WTC11 (cell line): ENCODE measurements around the gene KCNG2. TPM values are rescaled to one million over a fixed set of nuclear protein-coding genes. Genes with fewer than 3 reads are reported as not detected.

Source experiments
- ATAC-seq: fragments of 200-7000 bp; cut with Tn5 transposase; 2 replicates; pipeline ENCODE4 v1.10.0; 2021; ENCODE audit warnings: mild to moderate bottlenecking, moderate library complexity
- CTCF ChIA-PET: fragments of 300-600 bp; sonication (Branson Sonifier 250); formaldehyde crosslinking; loops from one replicate; lab custom pipeline; 2021; ENCODE audit warnings: antibody characterized with exemption; lab: Charles Lee
- POLR2A ChIA-PET: fragments of 350-600 bp; sonication (Branson Sonifier 250); formaldehyde crosslinking; loops from one replicate; lab custom pipeline; 2021; ENCODE audit warnings: antibody characterized with exemption; lab: Charles Lee
- DNase-seq: peaks from one replicate; pipeline ENCODE4 v3.0.0; 2021; ENCODE audit warnings: low spot score
- H3K27ac Mint-ChIP-seq: 2 replicates; pipeline ENCODE4 v1.8.0; 2021; ENCODE audit warnings: mixed read lengths
- H3K27me3 Mint-ChIP-seq: 2 replicates; pipeline ENCODE4 v1.8.0; 2021; ENCODE audit warnings: low read depth, mild to moderate bottlenecking, moderate library complexity, mixed read lengths
- H3K36me3 Mint-ChIP-seq: 2 replicates; pipeline ENCODE4 v1.8.0; 2021; ENCODE audit warnings: mixed read lengths
- H3K4me1 Mint-ChIP-seq: 2 replicates; pipeline ENCODE4 v1.8.0; 2022; ENCODE audit warnings: mixed read lengths
- H3K4me3 Mint-ChIP-seq: 2 replicates; pipeline ENCODE4 v1.8.0; 2021; ENCODE audit warnings: mild to moderate bottlenecking, moderate library complexity, mixed read lengths
- H3K9me3 Mint-ChIP-seq: 2 replicates; pipeline ENCODE4 v1.8.0; 2021; ENCODE audit warnings: mixed read lengths
- ATF2 ChIP-seq: sonication (generic); formaldehyde crosslinking; IDR thresholded peaks from 2 replicates; pipeline ENCODE4 v1.8.1; 2022; ENCODE audit warnings: low read depth, missing genetic modification reagents, borderline replicate concordance
- FOXP1 ChIP-seq: sonication (generic); formaldehyde crosslinking; IDR thresholded peaks from 2 replicates; pipeline ENCODE4 v1.8.0; 2022; ENCODE audit warnings: missing genetic modification reagents, mild to moderate bottlenecking, moderate library complexity, borderline replicate concordance
- HMGA2 ChIP-seq: fragments of 250-450 bp; sonication (Bioruptor Pico); IDR thresholded peaks from 2 replicates; pipeline ENCODE4 v1.4.0; 2021; ENCODE audit warnings: mild to moderate bottlenecking, moderate library complexity
- MAX ChIP-seq: sonication (generic); formaldehyde crosslinking; IDR thresholded peaks from 2 replicates; pipeline ENCODE4 v1.8.0; 2022; ENCODE audit warnings: mild to moderate bottlenecking, missing genetic modification reagents
- TEAD1 ChIP-seq: sonication (generic); formaldehyde crosslinking; IDR thresholded peaks from 2 replicates; pipeline ENCODE4 v1.8.0; 2022; ENCODE audit warnings: mild to moderate bottlenecking, missing genetic modification reagents
- ZNF121 ChIP-seq: sonication (generic); formaldehyde crosslinking; IDR thresholded peaks from 2 replicates; pipeline ENCODE4 v1.8.0; 2023; ENCODE audit warnings: missing genetic modification reagents
- ZNF219 ChIP-seq: sonication (generic); formaldehyde crosslinking; IDR thresholded peaks from 2 replicates; pipeline ENCODE4 v1.8.0; 2023; ENCODE audit warnings: missing genetic modification reagents, mild to moderate bottlenecking, borderline replicate concordance
- total RNA-seq: library from RNA; stranded (reverse); gene quantifications from 3 replicates; pipeline ENCODE4 v1.2.3, GENCODE V29; 2021
- TF ChIP-seq, protein P1 (sequence below): sonication (generic); formaldehyde crosslinking; IDR thresholded peaks from 2 replicates; pipeline ENCODE4 v1.8.1; 2022; ENCODE audit warnings: low read depth, mild to moderate bottlenecking, moderate library complexity, missing genetic modification reagents, borderline replicate concordance
- TF ChIP-seq, protein P2 (sequence below): sonication (generic); formaldehyde crosslinking; IDR thresholded peaks from 2 replicates; pipeline ENCODE4 v1.8.1; 2023; ENCODE audit warnings: mild to moderate bottlenecking, missing genetic modification reagents
- TF ChIP-seq, protein P3 (sequence below): sonication (generic); formaldehyde crosslinking; IDR thresholded peaks from 2 replicates; pipeline ENCODE4 v1.8.1; 2023; ENCODE audit warnings: mild to moderate bottlenecking, missing genetic modification reagents, borderline replicate concordance
- TF ChIP-seq, protein P4 (sequence below): sonication (generic); formaldehyde crosslinking; IDR thresholded peaks from 2 replicates; pipeline ENCODE4 v1.8.0; 2022; ENCODE audit warnings: mild to moderate bottlenecking, missing genetic modification reagents
- TF ChIP-seq, protein P5 (sequence below): sonication (generic); formaldehyde crosslinking; IDR thresholded peaks from 2 replicates; pipeline ENCODE4 v1.8.1; 2023; ENCODE audit warnings: mild to moderate bottlenecking, missing genetic modification reagents, moderate library complexity
- TF ChIP-seq, protein P6 (sequence below): sonication (generic); formaldehyde crosslinking; IDR thresholded peaks from 2 replicates; pipeline ENCODE4 v1.8.1; 2023; ENCODE audit warnings: mild to moderate bottlenecking, moderate library complexity, missing genetic modification reagents

Gene KCNG2
- total RNA-seq, 1 experiment from 2014 or later, result 0.50 TPM

GRCh38 chr18:79943608-79944125 lies 145.9 kb downstream of the KCNG2 start (continued):
- TF ChIP-seq, protein P1, sequence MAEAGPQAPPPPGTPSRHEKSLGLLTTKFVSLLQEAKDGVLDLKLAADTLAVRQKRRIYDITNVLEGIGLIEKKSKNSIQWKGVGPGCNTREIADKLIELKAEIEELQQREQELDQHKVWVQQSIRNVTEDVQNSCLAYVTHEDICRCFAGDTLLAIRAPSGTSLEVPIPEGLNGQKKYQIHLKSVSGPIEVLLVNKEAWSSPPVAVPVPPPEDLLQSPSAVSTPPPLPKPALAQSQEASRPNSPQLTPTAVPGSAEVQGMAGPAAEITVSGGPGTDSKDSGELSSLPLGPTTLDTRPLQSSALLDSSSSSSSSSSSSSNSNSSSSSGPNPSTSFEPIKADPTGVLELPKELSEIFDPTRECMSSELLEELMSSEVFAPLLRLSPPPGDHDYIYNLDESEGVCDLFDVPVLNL (CRISPR knock-in tag), result no peak

DNA sequence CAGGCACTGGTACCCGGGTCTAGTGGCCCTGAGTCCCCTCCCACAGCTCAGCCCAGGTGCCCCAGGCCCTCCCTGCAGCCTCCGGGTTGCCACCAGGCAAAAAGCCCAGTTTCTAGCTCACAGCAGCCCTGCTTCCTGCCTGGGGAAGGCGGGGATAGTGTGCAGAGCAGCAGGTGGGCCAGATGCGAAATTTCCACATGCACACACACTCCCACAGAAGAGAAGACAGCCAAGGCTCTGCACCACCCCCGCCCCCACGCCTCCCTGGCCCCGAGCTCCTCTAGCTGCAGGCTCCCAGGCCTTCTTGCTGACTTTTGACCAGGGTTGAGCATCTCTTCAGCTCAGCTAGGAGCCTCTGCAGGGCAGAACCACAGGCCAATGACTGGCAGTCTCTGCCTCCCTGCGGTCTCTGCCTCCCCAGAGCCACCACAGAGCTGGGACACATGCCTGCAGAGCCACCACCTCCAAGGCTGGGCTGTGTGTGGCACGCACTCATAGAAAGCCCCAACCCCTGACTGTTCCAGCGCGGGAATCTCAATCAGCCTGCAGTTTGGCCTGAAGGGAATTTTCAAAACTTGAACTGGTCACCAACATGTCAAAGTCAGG lies 146.5 kb downstream of the KCNG2 start:
- no peak for DNase-seq
- ChIA-PET CTCF (interaction anchor here (2.1 kb wide), 1 partner anchor 10 kb away, joined by 8 read pairs; no protein-coding TSS in a partner anchor), POLR2A (no interaction called here)
- TF ChIP-seq FOXP1 (CRISPR knock-in tag) (no peak), TEAD1 (CRISPR knock-in tag) (no peak), MAX (CRISPR knock-in tag) (no peak), ZNF219 (CRISPR knock-in tag) (no peak), ATF2 (no peak), HMGA2 (CRISPR knock-in tag) (no peak), ZNF121 (no peak)
- TF ChIP-seq, protein P2, sequence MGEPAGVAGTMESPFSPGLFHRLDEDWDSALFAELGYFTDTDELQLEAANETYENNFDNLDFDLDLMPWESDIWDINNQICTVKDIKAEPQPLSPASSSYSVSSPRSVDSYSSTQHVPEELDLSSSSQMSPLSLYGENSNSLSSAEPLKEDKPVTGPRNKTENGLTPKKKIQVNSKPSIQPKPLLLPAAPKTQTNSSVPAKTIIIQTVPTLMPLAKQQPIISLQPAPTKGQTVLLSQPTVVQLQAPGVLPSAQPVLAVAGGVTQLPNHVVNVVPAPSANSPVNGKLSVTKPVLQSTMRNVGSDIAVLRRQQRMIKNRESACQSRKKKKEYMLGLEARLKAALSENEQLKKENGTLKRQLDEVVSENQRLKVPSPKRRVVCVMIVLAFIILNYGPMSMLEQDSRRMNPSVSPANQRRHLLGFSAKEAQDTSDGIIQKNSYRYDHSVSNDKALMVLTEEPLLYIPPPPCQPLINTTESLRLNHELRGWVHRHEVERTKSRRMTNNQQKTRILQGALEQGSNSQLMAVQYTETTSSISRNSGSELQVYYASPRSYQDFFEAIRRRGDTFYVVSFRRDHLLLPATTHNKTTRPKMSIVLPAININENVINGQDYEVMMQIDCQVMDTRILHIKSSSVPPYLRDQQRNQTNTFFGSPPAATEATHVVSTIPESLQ (CRISPR knock-in tag), result no peak
- TF ChIP-seq, protein P1 (CRISPR knock-in tag), result no peak
- TF ChIP-seq, protein P3, sequence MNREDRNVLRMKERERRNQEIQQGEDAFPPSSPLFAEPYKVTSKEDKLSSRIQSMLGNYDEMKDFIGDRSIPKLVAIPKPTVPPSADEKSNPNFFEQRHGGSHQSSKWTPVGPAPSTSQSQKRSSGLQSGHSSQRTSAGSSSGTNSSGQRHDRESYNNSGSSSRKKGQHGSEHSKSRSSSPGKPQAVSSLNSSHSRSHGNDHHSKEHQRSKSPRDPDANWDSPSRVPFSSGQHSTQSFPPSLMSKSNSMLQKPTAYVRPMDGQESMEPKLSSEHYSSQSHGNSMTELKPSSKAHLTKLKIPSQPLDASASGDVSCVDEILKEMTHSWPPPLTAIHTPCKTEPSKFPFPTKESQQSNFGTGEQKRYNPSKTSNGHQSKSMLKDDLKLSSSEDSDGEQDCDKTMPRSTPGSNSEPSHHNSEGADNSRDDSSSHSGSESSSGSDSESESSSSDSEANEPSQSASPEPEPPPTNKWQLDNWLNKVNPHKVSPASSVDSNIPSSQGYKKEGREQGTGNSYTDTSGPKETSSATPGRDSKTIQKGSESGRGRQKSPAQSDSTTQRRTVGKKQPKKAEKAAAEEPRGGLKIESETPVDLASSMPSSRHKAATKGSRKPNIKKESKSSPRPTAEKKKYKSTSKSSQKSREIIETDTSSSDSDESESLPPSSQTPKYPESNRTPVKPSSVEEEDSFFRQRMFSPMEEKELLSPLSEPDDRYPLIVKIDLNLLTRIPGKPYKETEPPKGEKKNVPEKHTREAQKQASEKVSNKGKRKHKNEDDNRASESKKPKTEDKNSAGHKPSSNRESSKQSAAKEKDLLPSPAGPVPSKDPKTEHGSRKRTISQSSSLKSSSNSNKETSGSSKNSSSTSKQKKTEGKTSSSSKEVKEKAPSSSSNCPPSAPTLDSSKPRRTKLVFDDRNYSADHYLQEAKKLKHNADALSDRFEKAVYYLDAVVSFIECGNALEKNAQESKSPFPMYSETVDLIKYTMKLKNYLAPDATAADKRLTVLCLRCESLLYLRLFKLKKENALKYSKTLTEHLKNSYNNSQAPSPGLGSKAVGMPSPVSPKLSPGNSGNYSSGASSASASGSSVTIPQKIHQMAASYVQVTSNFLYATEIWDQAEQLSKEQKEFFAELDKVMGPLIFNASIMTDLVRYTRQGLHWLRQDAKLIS, result no peak
- TF ChIP-seq, protein P4, sequence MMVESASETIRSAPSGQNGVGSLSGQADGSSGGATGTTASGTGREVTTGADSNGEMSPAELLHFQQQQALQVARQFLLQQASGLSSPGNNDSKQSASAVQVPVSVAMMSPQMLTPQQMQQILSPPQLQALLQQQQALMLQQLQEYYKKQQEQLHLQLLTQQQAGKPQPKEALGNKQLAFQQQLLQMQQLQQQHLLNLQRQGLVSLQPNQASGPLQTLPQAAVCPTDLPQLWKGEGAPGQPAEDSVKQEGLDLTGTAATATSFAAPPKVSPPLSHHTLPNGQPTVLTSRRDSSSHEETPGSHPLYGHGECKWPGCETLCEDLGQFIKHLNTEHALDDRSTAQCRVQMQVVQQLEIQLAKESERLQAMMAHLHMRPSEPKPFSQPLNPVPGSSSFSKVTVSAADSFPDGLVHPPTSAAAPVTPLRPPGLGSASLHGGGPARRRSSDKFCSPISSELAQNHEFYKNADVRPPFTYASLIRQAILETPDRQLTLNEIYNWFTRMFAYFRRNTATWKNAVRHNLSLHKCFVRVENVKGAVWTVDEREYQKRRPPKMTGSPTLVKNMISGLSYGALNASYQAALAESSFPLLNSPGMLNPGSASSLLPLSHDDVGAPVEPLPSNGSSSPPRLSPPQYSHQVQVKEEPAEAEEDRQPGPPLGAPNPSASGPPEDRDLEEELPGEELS (CRISPR knock-in tag), result no peak
- TF ChIP-seq, protein P5, sequence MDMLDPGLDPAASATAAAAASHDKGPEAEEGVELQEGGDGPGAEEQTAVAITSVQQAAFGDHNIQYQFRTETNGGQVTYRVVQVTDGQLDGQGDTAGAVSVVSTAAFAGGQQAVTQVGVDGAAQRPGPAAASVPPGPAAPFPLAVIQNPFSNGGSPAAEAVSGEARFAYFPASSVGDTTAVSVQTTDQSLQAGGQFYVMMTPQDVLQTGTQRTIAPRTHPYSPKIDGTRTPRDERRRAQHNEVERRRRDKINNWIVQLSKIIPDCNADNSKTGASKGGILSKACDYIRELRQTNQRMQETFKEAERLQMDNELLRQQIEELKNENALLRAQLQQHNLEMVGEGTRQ (CRISPR knock-in tag), result no peak
- TF ChIP-seq, protein P6, sequence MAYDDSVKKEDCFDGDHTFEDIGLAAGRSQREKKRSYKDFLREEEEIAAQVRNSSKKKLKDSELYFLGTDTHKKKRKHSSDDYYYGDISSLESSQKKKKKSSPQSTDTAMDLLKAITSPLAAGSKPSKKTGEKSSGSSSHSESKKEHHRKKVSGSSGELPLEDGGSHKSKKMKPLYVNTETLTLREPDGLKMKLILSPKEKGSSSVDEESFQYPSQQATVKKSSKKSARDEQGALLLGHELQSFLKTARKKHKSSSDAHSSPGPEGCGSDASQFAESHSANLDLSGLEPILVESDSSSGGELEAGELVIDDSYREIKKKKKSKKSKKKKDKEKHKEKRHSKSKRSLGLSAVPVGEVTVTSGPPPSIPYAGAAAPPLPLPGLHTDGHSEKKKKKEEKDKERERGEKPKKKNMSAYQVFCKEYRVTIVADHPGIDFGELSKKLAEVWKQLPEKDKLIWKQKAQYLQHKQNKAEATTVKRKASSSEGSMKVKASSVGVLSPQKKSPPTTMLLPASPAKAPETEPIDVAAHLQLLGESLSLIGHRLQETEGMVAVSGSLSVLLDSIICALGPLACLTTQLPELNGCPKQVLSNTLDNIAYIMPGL, result no peak

More for the DNA sequence above, 146.5 kb downstream of the KCNG2 start:
- peak; percentile 55 for ATAC-seq
- Mint-ChIP-seq H3K27ac (no peak overlapping the region), H3K9me3 (no peaks in the 10 kb centered on the region), H3K36me3 (peaks cover 2% of the 10 kb centered on the region; the same call in 1 of the 2 replicates), H3K4me3 (no peak overlapping the region), H3K27me3 (peaks cover 4% of the 10 kb centered on the region), H3K4me1 (peaks cover 13% of the 10 kb centered on the region)
